ENCODE data around the gene HNRNPH1.

DNA sequence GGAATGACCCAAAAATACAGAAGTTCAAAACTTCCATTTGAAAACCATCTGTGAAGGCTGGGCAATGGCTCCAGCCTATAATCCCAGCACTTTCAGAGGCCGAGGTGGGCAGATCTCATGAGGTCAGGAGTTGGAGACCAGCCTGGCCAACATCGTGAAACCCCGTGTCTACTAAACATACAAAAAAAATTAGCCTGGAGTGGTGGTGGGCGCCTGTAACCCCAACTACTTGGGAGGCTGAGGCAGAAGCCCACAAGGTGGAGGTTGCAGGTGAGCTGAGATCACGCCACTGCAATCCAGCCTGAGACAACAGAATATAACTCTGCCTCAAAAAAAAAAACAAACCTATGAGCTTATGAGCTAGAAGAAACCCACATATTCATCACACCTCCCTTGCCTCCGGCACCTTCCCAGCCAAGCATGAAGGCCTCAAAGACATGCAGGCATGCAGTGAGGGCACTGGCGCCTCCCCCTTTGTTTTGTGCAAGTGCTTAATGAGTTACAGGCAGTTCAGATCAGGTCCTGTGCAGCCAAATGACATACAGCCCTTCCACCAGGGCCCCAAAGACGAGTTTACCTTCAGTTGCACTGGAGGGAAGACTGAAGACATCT lies 9.9 kb downstream of the HNRNPH1 start:
- TF ChIP-seq, protein P1, sequence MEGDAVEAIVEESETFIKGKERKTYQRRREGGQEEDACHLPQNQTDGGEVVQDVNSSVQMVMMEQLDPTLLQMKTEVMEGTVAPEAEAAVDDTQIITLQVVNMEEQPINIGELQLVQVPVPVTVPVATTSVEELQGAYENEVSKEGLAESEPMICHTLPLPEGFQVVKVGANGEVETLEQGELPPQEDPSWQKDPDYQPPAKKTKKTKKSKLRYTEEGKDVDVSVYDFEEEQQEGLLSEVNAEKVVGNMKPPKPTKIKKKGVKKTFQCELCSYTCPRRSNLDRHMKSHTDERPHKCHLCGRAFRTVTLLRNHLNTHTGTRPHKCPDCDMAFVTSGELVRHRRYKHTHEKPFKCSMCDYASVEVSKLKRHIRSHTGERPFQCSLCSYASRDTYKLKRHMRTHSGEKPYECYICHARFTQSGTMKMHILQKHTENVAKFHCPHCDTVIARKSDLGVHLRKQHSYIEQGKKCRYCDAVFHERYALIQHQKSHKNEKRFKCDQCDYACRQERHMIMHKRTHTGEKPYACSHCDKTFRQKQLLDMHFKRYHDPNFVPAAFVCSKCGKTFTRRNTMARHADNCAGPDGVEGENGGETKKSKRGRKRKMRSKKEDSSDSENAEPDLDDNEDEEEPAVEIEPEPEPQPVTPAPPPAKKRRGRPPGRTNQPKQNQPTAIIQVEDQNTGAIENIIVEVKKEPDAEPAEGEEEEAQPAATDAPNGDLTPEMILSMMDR (IDR thresholded peaks at IDR 0.05) = no peak
- peak in 1 of 3 donors; percentile 14 for TF ChIP-seq POLR2A (IDR thresholded peaks at IDR 0.05)
